ENCODE measurements around the gene S100Z.
"Not testable (repeated sequence)": the region's sequence is repeated elsewhere in the genome, so short reads cannot be mapped to it uniquely, and the experiment has no call there.

Gene S100Z

GRCh38 chr5:76941000-76941399 lies 91.2 kb downstream of the S100Z start:
- DNase-seq, result no peak
- in situ Hi-C loops (cut with MboI; ENCODE audit: low pct_unique_long_range_greater_than_20kb, low sequenced_read_pairs), result no loop called here

DNA sequence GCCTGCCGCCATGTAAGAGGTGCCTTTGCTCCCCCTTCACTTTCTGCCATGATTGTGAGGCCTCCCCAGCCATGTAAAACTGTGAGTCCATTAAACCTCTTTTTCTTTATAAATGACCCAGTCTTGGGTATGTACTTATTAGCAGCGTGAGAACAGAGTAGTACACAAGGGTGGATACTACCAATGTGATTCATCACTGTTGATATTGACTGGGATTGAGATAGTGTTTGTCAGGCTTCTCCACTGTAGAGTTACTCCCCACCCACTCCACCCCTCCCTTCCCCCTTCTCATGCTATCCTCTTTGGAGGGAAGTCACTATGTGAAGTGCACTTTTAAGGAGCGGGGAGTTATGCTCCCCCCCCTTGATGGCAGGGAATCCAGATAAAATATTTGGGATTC lies 91.6 kb downstream of the S100Z start:
- no peak for DNase-seq
- in situ Hi-C loops (cut with MboI; ENCODE audit: low pct_unique_long_range_greater_than_20kb, low sequenced_read_pairs), result no loop called here

DNA sequence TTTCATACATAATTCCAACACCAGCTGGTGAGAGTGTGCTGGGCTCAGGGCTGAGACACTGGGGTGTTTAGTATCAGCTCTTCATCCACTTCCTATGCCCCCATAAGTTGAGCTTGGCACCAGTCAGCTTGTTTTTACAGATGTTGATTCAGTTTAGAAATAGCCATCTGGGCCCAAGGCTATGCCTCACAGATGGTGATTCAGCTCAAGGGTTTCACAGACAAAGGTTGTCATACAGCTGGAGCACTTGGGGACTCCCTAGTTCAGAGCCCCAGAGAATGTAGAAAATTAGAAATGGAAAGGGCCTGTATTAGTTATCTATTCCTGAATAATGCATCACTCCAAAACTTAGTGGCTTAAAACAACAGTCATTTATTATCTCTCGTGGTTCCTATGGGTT lies 92.8 kb downstream of the S100Z start:
- in situ Hi-C loops (cut with MboI; ENCODE audit: low pct_unique_long_range_greater_than_20kb, low sequenced_read_pairs), result no loop called here
- no peak for DNase-seq

DNA sequence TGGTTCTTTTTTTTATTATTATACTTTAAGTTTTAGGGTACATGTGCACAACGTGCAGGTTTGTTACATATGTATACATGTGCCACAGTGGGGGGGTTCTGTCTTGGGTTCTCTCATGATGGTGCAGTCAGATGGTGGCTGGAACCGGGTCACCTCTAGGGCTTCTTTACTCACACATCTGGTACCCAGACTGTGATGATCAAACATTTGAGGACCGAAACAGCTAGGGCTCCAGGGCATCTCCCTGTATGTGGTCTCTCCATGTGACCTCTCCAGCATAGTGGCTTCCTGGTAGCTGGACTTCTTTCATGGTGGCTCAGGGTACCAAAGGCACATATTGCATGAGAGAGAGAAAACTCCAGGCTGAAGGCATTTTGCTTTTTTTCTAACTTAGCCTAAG lies 93.2 kb downstream of the S100Z start:
- in situ Hi-C loops (cut with MboI; ENCODE audit: low pct_unique_long_range_greater_than_20kb, low sequenced_read_pairs), result no loop called here
- DNase-seq, result no peak

DNA sequence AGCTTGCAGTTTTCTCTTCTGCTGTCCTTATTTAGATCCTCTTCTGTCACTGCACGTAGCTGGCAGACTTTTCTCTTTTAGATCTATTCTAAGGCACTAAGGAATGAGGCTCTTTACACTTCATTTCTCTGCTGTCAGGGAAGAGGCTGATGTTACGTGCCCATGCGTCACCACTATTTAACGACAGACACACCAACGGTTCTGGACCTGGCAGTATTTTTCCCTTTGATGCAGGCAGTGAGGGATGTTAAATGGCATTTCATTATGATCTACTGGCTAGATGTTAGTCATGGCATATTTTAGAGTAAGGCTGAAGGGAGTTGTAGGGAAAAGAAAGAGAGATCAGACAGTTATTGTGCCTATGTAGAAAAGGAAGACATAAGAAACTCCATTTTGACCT lies 94.8 kb downstream of the S100Z start:
- no peak for DNase-seq
- in situ Hi-C loops (cut with MboI; ENCODE audit: low pct_unique_long_range_greater_than_20kb, low sequenced_read_pairs), result no loop called here

GRCh38 chr5:76945238-76945637 lies 95.4 kb downstream of the S100Z start:
- in situ Hi-C loops (cut with MboI; ENCODE audit: low pct_unique_long_range_greater_than_20kb, low sequenced_read_pairs), result not testable (repeated sequence)
- peak; percentile 31 for DNase-seq

GRCh38 chr5:76946090-76946489 lies 96.3 kb downstream of the S100Z start:
- no peak for DNase-seq
- in situ Hi-C loops (cut with MboI; ENCODE audit: low pct_unique_long_range_greater_than_20kb, low sequenced_read_pairs), result no loop called here

DNA sequence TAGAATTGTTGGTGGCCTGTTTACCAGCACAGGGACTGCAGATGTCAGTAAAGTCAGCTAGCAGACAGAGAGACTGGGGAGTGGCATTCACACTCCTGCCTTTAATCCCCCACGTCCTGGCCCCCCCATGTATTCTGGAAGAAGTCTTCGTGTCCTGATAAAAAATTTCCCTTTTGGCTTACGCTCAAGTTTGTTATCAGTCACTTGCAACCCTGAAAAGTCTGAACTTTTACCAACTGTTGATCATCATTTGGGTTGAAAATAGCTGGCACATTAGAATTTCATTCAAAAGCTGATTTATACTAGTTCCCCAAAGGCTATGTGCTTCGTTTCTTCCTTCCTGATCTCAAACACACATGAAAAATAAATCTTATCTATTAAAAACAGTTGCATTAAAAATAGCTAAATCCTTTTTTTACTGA lies 97.3 kb downstream of the S100Z start:
- DNase-seq, result peak; percentile 17
- in situ Hi-C loops (cut with MboI; ENCODE audit: low pct_unique_long_range_greater_than_20kb, low sequenced_read_pairs), result no loop called here

DNA sequence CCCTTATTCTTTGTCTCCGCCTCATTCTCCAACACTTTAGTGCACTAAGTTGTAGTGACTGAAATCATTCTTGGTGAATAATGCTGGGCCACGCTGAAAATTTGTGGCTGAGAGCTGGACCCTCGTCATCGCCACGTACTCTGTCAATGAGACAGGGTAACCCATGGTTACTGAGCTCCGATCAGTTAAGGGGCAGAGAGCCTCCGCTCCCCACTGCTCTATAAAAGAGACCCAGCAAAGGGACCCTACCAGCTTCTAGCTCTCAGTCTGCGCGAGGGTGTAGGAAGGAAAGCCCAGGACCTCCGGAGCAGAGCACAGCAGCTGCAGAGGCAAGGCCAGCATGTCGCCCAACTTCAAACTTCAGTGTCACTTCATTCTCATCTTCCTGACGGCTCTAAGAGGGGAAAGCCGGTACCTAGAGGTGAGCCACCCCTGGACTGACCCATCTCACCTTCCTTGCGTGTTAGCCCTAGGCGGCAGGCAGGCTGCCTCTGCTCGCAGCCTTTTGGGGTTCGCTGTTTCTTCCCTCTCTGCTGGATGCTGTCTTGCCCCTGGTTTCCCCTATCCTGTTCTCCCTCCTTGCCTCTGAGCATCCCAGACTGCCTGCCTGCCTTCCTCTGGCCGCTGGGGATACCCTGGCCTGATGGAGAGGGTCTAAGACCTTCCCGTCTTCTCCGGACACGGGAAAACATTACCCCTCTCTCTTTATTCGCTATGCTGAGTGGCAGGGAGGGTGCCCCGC lies 103.2 kb downstream of the S100Z start, which contains the start of gene CRHBP:
CRHBP (plus strand) TSS at position 251 of the 742 bp plus-strand sequence; CDS start at position 341, 90 bp downstream.
- in situ Hi-C loops (cut with MboI; ENCODE audit: low pct_unique_long_range_greater_than_20kb, low sequenced_read_pairs), result no loop called here
- no peak for DNase-seq

GRCh38 chr5:76953551-76954382 lies 104.0 kb downstream of the S100Z start:
- no peak for DNase-seq
- in situ Hi-C loops (cut with MboI; ENCODE audit: low pct_unique_long_range_greater_than_20kb, low sequenced_read_pairs), result no loop called here

- in situ Hi-C loops (cut with MboI; ENCODE audit: low pct_unique_long_range_greater_than_20kb, low sequenced_read_pairs), result no loop called here
- no peak for DNase-seq
These were observed 104.6 kb downstream of the S100Z start for GRCh38 chr5:76954383-76954763.

DNA sequence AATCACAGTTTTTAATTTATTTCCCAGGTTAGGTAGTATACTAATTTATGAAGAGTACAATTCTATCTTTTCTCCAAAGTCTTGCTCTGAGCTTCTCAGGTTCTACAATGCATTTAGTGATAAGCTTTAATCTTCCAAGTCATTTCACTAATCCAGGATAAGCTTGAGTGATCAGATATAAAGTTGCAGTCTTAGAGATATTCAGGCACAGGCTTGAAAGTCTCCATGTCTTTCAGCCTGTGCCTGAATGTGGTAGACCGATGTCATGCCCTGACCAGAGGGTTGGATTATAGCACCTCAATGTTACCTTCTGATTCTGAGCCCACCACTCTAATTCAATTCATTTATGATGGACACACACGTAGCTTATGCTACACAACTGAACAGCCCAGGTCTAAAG lies 106.2 kb downstream of the S100Z start:
- in situ Hi-C loops (cut with MboI; ENCODE audit: low pct_unique_long_range_greater_than_20kb, low sequenced_read_pairs), result no loop called here
- no peak for DNase-seq

DNA sequence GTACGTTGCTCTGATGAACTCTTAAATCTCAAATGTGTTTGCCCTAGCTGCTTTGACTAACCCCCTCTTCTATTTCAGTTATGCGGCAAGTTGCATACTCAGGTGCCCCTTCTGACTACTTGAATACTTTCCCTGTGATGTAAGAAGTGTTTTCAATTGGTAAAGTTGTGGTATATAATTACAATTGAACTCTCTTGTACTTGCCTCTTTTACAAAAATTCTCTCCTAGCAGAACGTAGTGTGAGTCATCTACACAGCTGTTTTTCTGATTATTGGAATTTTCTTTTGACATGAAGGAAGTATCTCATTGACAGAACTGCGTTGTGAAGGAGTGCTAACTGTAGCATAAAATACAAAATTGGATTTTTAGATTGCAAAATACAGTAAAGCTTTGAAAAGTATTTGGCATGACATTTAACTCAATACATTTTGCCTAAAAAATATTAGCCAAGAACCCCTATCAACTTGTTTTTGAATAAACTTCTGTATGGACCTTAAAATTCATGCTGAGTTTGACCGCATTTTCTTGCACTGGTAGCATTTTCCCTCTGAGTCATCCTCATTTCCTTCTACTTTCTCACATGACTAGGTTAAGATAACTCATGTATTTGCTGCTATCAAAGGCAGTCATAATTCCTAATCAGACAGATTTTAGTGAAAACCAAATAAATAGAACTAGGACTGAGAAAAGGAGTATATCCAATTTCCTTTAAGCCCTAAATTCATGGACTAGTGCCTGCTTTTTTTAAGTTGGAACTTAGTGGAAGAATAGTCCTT lies 109.4 kb downstream of the S100Z start:
- peak; percentile 48 for DNase-seq
- in situ Hi-C loops (cut with MboI; ENCODE audit: low pct_unique_long_range_greater_than_20kb, low sequenced_read_pairs), result no loop called here

DNA sequence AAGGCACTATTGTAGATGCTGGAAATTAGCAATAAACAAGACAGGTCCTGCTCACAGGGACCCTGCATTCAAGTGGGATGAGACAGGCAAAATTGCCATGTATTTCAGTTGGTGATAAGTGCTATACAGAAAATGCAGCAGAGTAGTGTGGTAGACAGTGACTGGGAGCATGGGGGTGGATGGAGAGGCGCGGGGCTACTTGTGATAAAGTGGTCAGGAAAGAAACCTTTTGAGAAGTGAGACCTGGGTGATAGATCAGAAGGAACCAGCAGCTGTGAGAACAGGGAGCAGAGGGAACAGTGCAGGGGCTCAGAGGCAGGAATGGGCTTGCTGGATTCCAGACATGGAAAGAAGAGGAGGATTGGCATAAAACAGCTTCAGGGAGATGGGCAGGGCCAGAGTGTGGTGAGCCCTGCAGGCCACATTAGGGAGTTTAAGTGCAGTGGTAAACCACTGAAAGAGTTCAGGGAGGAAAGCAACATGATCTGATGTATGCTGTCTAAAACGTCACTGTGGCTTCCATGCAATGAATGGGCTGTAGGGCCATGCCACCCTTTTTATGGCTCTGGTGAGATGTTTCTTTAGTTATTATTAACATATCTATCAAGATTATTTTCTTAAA lies 110.3 kb downstream of the S100Z start:
- DNase-seq, result peak; percentile 87
- in situ Hi-C loops (cut with MboI; ENCODE audit: low pct_unique_long_range_greater_than_20kb, low sequenced_read_pairs), result no loop called here

DNA sequence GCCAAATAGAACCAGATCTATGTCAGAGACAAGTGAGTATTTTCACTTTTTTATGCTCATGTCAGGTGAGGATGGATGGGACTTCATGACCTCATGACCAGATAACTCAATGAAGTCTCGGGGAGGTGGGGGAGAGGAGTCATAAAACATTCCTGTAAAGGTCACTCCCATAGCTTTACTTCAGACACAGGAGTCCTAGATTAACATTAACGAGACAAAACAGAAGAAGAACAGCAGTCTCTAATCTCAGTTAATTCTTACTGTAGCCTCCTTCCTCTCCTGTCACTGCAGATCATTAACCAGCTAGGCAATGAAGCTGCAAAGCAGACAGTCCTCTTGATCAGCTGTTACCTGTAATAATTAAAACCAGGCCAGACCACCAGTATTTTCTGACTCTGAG lies 114.2 kb downstream of the S100Z start:
- in situ Hi-C loops (cut with MboI; ENCODE audit: low pct_unique_long_range_greater_than_20kb, low sequenced_read_pairs), result no loop called here

More for the DNA sequence above, 114.2 kb downstream of the S100Z start:
- no peak for DNase-seq
